ENCODE measurements around the gene NOPCHAP1.

NOPCHAP1 gene

DNA sequence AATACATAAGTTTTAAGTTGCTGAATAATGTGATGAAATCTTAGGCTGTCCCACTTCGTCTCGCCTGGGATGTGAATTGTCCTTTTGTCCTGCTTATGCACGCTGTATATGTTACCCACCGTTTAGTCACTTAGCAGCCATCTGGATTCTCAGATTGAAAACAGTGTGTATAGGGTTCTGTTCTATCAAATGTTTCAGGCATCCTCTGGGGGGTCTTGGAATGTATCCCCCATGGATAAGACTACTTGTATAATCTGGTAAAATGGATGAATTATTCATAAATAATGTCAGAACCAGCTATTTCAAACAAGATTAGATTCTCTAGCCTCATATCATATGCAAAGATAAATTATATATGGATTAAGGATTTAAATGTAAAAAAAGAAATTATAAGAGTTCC lies 29.4 kb downstream of the NOPCHAP1 start:
- Histone ChIP-seq H3K4me2 (ENCODE audit: low read length) (no peak overlapping the region), H3K4me1 (ENCODE audit: insufficient read depth, low read length, severe bottlenecking) (no peaks in the 10 kb centered on the region), H3K9me3 (ENCODE audit: low read length) (no peaks in the 10 kb centered on the region), H3K79me2 (ENCODE audit: insufficient read depth, low read length) (no peaks in the 10 kb centered on the region), H3K27ac (ENCODE audit: low read depth, low read length, poor library complexity, severe bottlenecking) (no peak overlapping the region), H3K36me3 (ENCODE audit: insufficient read depth, low read length) (no peaks in the 10 kb centered on the region; the same call in 1 of the 2 replicates), H3K9me2 (ENCODE audit: low read depth, low read length) (no peaks in the 10 kb centered on the region), H2AFZ (ENCODE audit: low read length) (no peak overlapping the region), H3K9ac (ENCODE audit: low read length) (no peak overlapping the region), H4K20me1 (ENCODE audit: insufficient read depth, low read length) (no peaks in the 10 kb centered on the region), H3K27me3 (ENCODE audit: insufficient read depth, low read length) (no peaks in the 10 kb centered on the region), H3F3A (ENCODE audit: insufficient read depth, low read length) (no peaks in the 10 kb centered on the region), H3K4me3 (ENCODE audit: low read depth, low read length, poor library complexity, severe bottlenecking) (no peak overlapping the region)
- TF ChIP-seq EZH2 (IDR thresholded peaks at IDR 0.05; ENCODE audit: borderline replicate concordance, low read length), result no peak
- TF ChIP-seq, protein P1, sequence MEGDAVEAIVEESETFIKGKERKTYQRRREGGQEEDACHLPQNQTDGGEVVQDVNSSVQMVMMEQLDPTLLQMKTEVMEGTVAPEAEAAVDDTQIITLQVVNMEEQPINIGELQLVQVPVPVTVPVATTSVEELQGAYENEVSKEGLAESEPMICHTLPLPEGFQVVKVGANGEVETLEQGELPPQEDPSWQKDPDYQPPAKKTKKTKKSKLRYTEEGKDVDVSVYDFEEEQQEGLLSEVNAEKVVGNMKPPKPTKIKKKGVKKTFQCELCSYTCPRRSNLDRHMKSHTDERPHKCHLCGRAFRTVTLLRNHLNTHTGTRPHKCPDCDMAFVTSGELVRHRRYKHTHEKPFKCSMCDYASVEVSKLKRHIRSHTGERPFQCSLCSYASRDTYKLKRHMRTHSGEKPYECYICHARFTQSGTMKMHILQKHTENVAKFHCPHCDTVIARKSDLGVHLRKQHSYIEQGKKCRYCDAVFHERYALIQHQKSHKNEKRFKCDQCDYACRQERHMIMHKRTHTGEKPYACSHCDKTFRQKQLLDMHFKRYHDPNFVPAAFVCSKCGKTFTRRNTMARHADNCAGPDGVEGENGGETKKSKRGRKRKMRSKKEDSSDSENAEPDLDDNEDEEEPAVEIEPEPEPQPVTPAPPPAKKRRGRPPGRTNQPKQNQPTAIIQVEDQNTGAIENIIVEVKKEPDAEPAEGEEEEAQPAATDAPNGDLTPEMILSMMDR (IDR thresholded peaks at IDR 0.05; ENCODE audit: low read length), result no peak

DNA sequence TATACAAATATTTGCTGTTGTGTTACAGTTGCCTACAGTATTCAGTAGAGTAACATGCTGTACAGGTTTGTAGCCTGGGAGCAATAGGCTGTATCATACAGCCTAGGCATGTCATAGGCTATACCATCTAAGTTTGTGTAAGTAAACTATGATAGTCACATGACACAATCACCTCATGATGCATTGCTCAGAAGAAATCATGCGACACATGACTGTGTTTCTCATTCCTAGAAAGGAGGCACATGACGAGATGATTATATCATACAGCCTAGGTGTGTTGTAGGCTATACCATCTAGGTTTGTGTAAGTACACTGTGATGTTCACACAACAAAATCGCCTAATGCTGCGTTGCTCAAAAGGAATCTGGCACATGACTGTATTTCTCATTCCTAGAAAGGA lies 31.9 kb downstream of the NOPCHAP1 start:
- no peaks in the 10 kb centered on the region for H3K9me3 ChIP-seq (ENCODE audit: low read length)
- H3K4me1 ChIP-seq (ENCODE audit: insufficient read depth, low read length, severe bottlenecking), result no peaks in the 10 kb centered on the region
- H3K27me3 ChIP-seq (ENCODE audit: insufficient read depth, low read length), result no peaks in the 10 kb centered on the region
- H3K27ac ChIP-seq (ENCODE audit: low read depth, low read length, poor library complexity, severe bottlenecking), result no peak overlapping the region
- H3K4me2 ChIP-seq (ENCODE audit: low read length), result no peak overlapping the region
- H3F3A ChIP-seq (ENCODE audit: insufficient read depth, low read length), result no peaks in the 10 kb centered on the region
- TF ChIP-seq, protein P1 (IDR thresholded peaks at IDR 0.05; ENCODE audit: low read length), result no peak
- no peak for TF ChIP-seq EZH2 (IDR thresholded peaks at IDR 0.05; ENCODE audit: borderline replicate concordance, low read length)
- no peak overlapping the region for H2AFZ ChIP-seq (ENCODE audit: low read length)
- no peak overlapping the region for H3K9ac ChIP-seq (ENCODE audit: low read length)
- H3K9me2 ChIP-seq (ENCODE audit: low read depth, low read length), result no peaks in the 10 kb centered on the region
- no peaks in the 10 kb centered on the region for H3K79me2 ChIP-seq (ENCODE audit: insufficient read depth, low read length)
- H3K4me3 ChIP-seq (ENCODE audit: low read depth, low read length, poor library complexity, severe bottlenecking), result no peak overlapping the region
- no peaks in the 10 kb centered on the region for H4K20me1 ChIP-seq (ENCODE audit: insufficient read depth, low read length)
- no peaks in the 10 kb centered on the region; the same call in 1 of the 2 replicates for H3K36me3 ChIP-seq (ENCODE audit: insufficient read depth, low read length)

DNA sequence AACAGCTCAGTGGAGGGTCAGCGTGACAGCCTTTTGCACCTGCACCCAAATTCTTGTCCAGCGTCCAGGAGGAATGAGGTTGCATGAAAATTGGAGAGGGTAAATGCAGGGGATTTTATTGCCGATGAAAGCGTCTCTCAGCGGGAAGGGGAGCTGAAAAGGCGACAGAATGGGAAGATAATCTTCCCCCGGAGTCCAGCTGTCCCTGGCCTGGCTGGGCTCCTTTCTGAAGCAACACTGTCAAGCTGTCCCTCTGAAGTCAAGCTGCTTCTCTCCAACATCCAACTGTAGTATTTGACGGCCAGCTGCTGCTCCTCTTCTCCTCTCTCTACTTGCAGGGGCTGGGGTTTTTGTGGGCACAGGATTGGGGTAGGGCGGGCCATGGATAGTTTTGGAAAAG lies 32.7 kb downstream of the NOPCHAP1 start:
- Histone ChIP-seq H3K36me3 (ENCODE audit: insufficient read depth, low read length) (no peaks in the 10 kb centered on the region; the same call in 1 of the 2 replicates), H3K9ac (ENCODE audit: low read length) (no peak overlapping the region), H3F3A (ENCODE audit: insufficient read depth, low read length) (no peaks in the 10 kb centered on the region), H3K9me2 (ENCODE audit: low read depth, low read length) (no peaks in the 10 kb centered on the region), H3K27me3 (ENCODE audit: insufficient read depth, low read length) (no peaks in the 10 kb centered on the region), H3K4me1 (ENCODE audit: insufficient read depth, low read length, severe bottlenecking) (no peaks in the 10 kb centered on the region), H2AFZ (ENCODE audit: low read length) (no peak overlapping the region), H4K20me1 (ENCODE audit: insufficient read depth, low read length) (no peaks in the 10 kb centered on the region), H3K9me3 (ENCODE audit: low read length) (no peaks in the 10 kb centered on the region), H3K27ac (ENCODE audit: low read depth, low read length, poor library complexity, severe bottlenecking) (no peak overlapping the region), H3K4me2 (ENCODE audit: low read length) (no peak overlapping the region), H3K79me2 (ENCODE audit: insufficient read depth, low read length) (no peaks in the 10 kb centered on the region), H3K4me3 (ENCODE audit: low read depth, low read length, poor library complexity, severe bottlenecking) (no peak overlapping the region)
- no peak for TF ChIP-seq EZH2 (IDR thresholded peaks at IDR 0.05; ENCODE audit: borderline replicate concordance, low read length)
- TF ChIP-seq, protein P1 (IDR thresholded peaks at IDR 0.05; ENCODE audit: low read length), result no peak
